WTC11 (cell line): ENCODE data around the gene ST8SIA6. TPM values are rescaled to one million over a fixed set of nuclear protein-coding genes. Genes with fewer than 3 reads are reported as not detected.

Source experiments
- ATAC-seq: fragments of 200-7000 bp; cut with Tn5 transposase; 2 replicates; pipeline ENCODE4 v1.10.0; 2021; ENCODE audit warnings: mild to moderate bottlenecking, moderate library complexity
- CTCF ChIA-PET: fragments of 300-600 bp; sonication (Branson Sonifier 250); formaldehyde crosslinking; loops from one replicate; lab custom pipeline; 2021; ENCODE audit warnings: antibody characterized with exemption; lab: Charles Lee
- POLR2A ChIA-PET: fragments of 350-600 bp; sonication (Branson Sonifier 250); formaldehyde crosslinking; loops from one replicate; lab custom pipeline; 2021; ENCODE audit warnings: antibody characterized with exemption; lab: Charles Lee
- DNase-seq: peaks from one replicate; pipeline ENCODE4 v3.0.0; 2021; ENCODE audit warnings: low spot score
- H3K27ac Mint-ChIP-seq: 2 replicates; pipeline ENCODE4 v1.8.0; 2021; ENCODE audit warnings: mixed read lengths
- H3K27me3 Mint-ChIP-seq: 2 replicates; pipeline ENCODE4 v1.8.0; 2021; ENCODE audit warnings: low read depth, mild to moderate bottlenecking, moderate library complexity, mixed read lengths
- H3K36me3 Mint-ChIP-seq: 2 replicates; pipeline ENCODE4 v1.8.0; 2021; ENCODE audit warnings: mixed read lengths
- H3K4me1 Mint-ChIP-seq: 2 replicates; pipeline ENCODE4 v1.8.0; 2022; ENCODE audit warnings: mixed read lengths
- H3K4me3 Mint-ChIP-seq: 2 replicates; pipeline ENCODE4 v1.8.0; 2021; ENCODE audit warnings: mild to moderate bottlenecking, moderate library complexity, mixed read lengths
- H3K9me3 Mint-ChIP-seq: 2 replicates; pipeline ENCODE4 v1.8.0; 2021; ENCODE audit warnings: mixed read lengths
- ARID4B ChIP-seq: sonication (generic); formaldehyde crosslinking; IDR thresholded peaks from 2 replicates; pipeline ENCODE4 v1.8.0; 2023; ENCODE audit warnings: missing genetic modification reagents, mild to moderate bottlenecking, borderline replicate concordance
- ATF3 ChIP-seq: sonication (generic); formaldehyde crosslinking; conservative IDR thresholded peaks from 2 replicates; pipeline ENCODE4 v1.8.1; 2022; ENCODE audit warnings: mild to moderate bottlenecking, missing genetic modification reagents
- FOXK1 ChIP-seq: sonication (generic); formaldehyde crosslinking; IDR thresholded peaks from 2 replicates; pipeline ENCODE4 v1.8.0; 2022; ENCODE audit warnings: mild to moderate bottlenecking, moderate library complexity, missing genetic modification reagents
- FOXP4 ChIP-seq: sonication (generic); formaldehyde crosslinking; IDR thresholded peaks from 2 replicates; pipeline ENCODE4 v1.8.0; 2022; ENCODE audit warnings: mild to moderate bottlenecking, missing genetic modification reagents
- HMGA2 ChIP-seq: fragments of 250-450 bp; sonication (Bioruptor Pico); IDR thresholded peaks from 2 replicates; pipeline ENCODE4 v1.4.0; 2021; ENCODE audit warnings: mild to moderate bottlenecking, moderate library complexity
- MAX ChIP-seq: sonication (generic); formaldehyde crosslinking; IDR thresholded peaks from 2 replicates; pipeline ENCODE4 v1.8.0; 2022; ENCODE audit warnings: mild to moderate bottlenecking, missing genetic modification reagents
- NFATC4 ChIP-seq: fragments of 250-450 bp; sonication (Bioruptor Pico); IDR thresholded peaks from 2 replicates; pipeline ENCODE4 v1.9.0; 2021; ENCODE audit warnings: mild to moderate bottlenecking
- NFE2L1 ChIP-seq: sonication (generic); formaldehyde crosslinking; IDR thresholded peaks from 2 replicates; pipeline ENCODE4 v1.8.1; 2023; ENCODE audit warnings: missing genetic modification reagents
- NR1H2 ChIP-seq: sonication (generic); formaldehyde crosslinking; IDR thresholded peaks from 2 replicates; pipeline ENCODE4 v1.9.0; 2021; ENCODE audit warnings: mild to moderate bottlenecking, moderate library complexity, missing genetic modification reagents
- PREB ChIP-seq: sonication (generic); formaldehyde crosslinking; IDR thresholded peaks from 2 replicates; pipeline ENCODE4 v1.8.1; 2022; ENCODE audit warnings: mild to moderate bottlenecking, missing genetic modification reagents, moderate library complexity, borderline replicate concordance
- PRRX2 ChIP-seq: fragments of 250-450 bp; sonication (Bioruptor Pico); IDR thresholded peaks from 2 replicates; pipeline ENCODE4 v1.8.0; 2021; ENCODE audit warnings: mild to moderate bottlenecking
- SOX15 ChIP-seq: fragments of 250-450 bp; sonication (Bioruptor Pico); IDR thresholded peaks from 2 replicates; pipeline ENCODE4 v1.9.0; 2021; ENCODE audit warnings: mild to moderate bottlenecking
- USF2 ChIP-seq: sonication (generic); formaldehyde crosslinking; IDR thresholded peaks from 2 replicates; pipeline ENCODE4 v1.8.1; 2023; ENCODE audit warnings: mild to moderate bottlenecking, missing genetic modification reagents, moderate library complexity
- ZBTB21 ChIP-seq: sonication (generic); formaldehyde crosslinking; IDR thresholded peaks from 2 replicates; pipeline ENCODE4 v1.8.1; 2023; ENCODE audit warnings: mild to moderate bottlenecking, missing genetic modification reagents, borderline replicate concordance
- ZMAT4 ChIP-seq: fragments of 250-450 bp; sonication (Bioruptor Pico); IDR thresholded peaks from 2 replicates; pipeline ENCODE4 v1.9.0; 2021; ENCODE audit warnings: mild to moderate bottlenecking
- ZNF281 ChIP-seq: sonication (generic); formaldehyde crosslinking; IDR thresholded peaks from 2 replicates; pipeline ENCODE4 v1.8.0; 2023; ENCODE audit warnings: mild to moderate bottlenecking, missing genetic modification reagents
- ZNF423 ChIP-seq: fragments of 250-450 bp; sonication (Bioruptor Pico); IDR thresholded peaks from 2 replicates; pipeline ENCODE4 v2.1.2; 2022; ENCODE audit warnings: mild to moderate bottlenecking, moderate library complexity
- ZNF532 ChIP-seq: fragments of 250-450 bp; sonication (Bioruptor Pico); IDR thresholded peaks from 2 replicates; pipeline ENCODE4 v1.9.0; 2021; ENCODE audit warnings: mild to moderate bottlenecking, borderline replicate concordance
- total RNA-seq: library from RNA; stranded (reverse); gene quantifications from 3 replicates; pipeline ENCODE4 v1.2.3, GENCODE V29; 2021

Gene ST8SIA6
- total RNA-seq, 1 experiment from 2014 or later, result 3.5 TPM

GRCh38 chr10:17426263-17426750 lies 28.1 kb downstream of the ST8SIA6 start (continued):
- TF ChIP-seq ZNF532 (no peak), HMGA2 (CRISPR knock-in tag) (no peak), FOXK1 (CRISPR knock-in tag) (no peak)

GRCh38 chr10:17425584-17426262 lies 28.7 kb downstream of the ST8SIA6 start:
- ATAC-seq (no peak), DNase-seq (no peak)
- CTCF ChIA-PET, result interaction anchor here (1.2 kb wide), 1 partner anchor 13 kb away, joined by 3 read pairs; no protein-coding TSS in a partner anchor
- no peaks in the 10 kb centered on the region for H3K27me3 Mint-ChIP-seq
- no peak overlapping the region for H3K27ac Mint-ChIP-seq
- H3K9me3 Mint-ChIP-seq, result no peaks in the 10 kb centered on the region
- H3K36me3 Mint-ChIP-seq, result no peaks in the 10 kb centered on the region
- POLR2A ChIA-PET, result no interaction called here
- H3K4me3 Mint-ChIP-seq, result no peak overlapping the region
- H3K4me1 Mint-ChIP-seq, result peaks cover 8% of the 10 kb centered on the region
- TF ChIP-seq PRRX2 (no peak), ZNF423 (CRISPR knock-in tag) (no peak), MAX (no peak), NFATC4 (no peak), SOX15 (CRISPR knock-in tag) (no peak), ZMAT4 (CRISPR knock-in tag) (no peak), ATF3 (no peak), FOXK1 (CRISPR knock-in tag) (no peak), PREB (CRISPR knock-in tag) (no peak), FOXP4 (CRISPR knock-in tag) (no peak), ZNF281 (CRISPR knock-in tag) (no peak), ARID4B (CRISPR knock-in tag) (no peak), USF2 (CRISPR knock-in tag) (no peak), NR1H2 (no peak), ZBTB21 (CRISPR knock-in tag) (no peak), NFE2L1 (CRISPR knock-in tag) (no peak)
